Measurements from ENCODE around the gene TMEM101.
A peak's percentile ranks its signal among the peaks of the same experiment; 100 is the strongest.
"Not testable (repeated sequence)": the region's sequence is repeated elsewhere in the genome, so short reads cannot be mapped to it uniquely, and the experiment has no call there.

The TMEM101 gene

GRCh38 chr17:43998552-43998951 lies 16.2 kb downstream of the TMEM101 start:
- H2BK12ac ChIP-seq (ENCODE audit: low read length in 2 of 2) = no peak overlapping the region
- no peak overlapping the region for H2AK5ac ChIP-seq (ENCODE audit: low read length, severe bottlenecking)
- no peaks in the 10 kb centered on the region for H3K79me1 ChIP-seq (replicated peaks; ENCODE audit: low read length, poor library complexity, severe bottlenecking)
- no peak overlapping the region for H2BK15ac ChIP-seq (ENCODE audit: low read depth, poor library complexity, severe bottlenecking)
- H3K9me3 ChIP-seq (ENCODE audit: control insufficient read depth, low read length) = no peaks in the 10 kb centered on the region
- DNase-seq = no peak
- no peak overlapping the region for H2BK5ac ChIP-seq (ENCODE audit: low read depth, low read length, poor library complexity, severe bottlenecking)
- H2AFZ ChIP-seq (ENCODE audit: low read depth, low read length) = no peak overlapping the region
- H2BK120ac ChIP-seq (ENCODE audit: low read depth, low read length) = no peak overlapping the region
- no peak overlapping the region for H4K91ac ChIP-seq (ENCODE audit: low read length)
- H3K27me3 ChIP-seq (ENCODE audit: control insufficient read depth in 1 of 2, insufficient read depth in 1 of 2, low read length in 2 of 2) = peaks cover 4 to 17% of the 10 kb centered on the region in 2 experiments
- no peak overlapping the region for H3K4ac ChIP-seq (ENCODE audit: low read depth in 1 of 2, low read length in 2 of 2)
- H3K18ac ChIP-seq (ENCODE audit: low read depth in 1 of 2, low read length in 2 of 2) = no peak overlapping the region
- no peak overlapping the region for H3K4me3 ChIP-seq (ENCODE audit: insufficient read depth in 1 of 2, low read depth in 1 of 2, low read length in 2 of 2)
- H3K9ac ChIP-seq (ENCODE audit: low read length) = no peak overlapping the region
- H4K8ac ChIP-seq (ENCODE audit: low read length) = no peak overlapping the region
- H3K4me2 ChIP-seq (ENCODE audit: low read length, poor library complexity, severe bottlenecking) = no peak overlapping the region
- WGBS = 79% methylated on average over 3 of the region's 3 CpGs
- peaks cover 12% of the 10 kb centered on the region for H3K4me1 ChIP-seq (ENCODE audit: control insufficient read depth, insufficient read depth, low read depth, low read length)
- H3K36me3 ChIP-seq (ENCODE audit: control insufficient read depth in 1 of 2, insufficient read depth in 2 of 2, low read depth in 1 of 2, low read length in 2 of 2) = no peaks in the 10 kb centered on the region
- no peak overlapping the region for H3K23ac ChIP-seq (ENCODE audit: low read length in 2 of 2)
- no peak overlapping the region for H3K27ac ChIP-seq (ENCODE audit: low read length, poor library complexity, severe bottlenecking)
- no peak overlapping the region for H3K14ac ChIP-seq (ENCODE audit: low read length in 2 of 2)

- H3K23ac ChIP-seq (ENCODE audit: low read length in 2 of 2); H2AFZ ChIP-seq (ENCODE audit: low read depth, low read length); H2BK5ac ChIP-seq (ENCODE audit: low read depth, low read length, poor library complexity, severe bottlenecking); H2BK120ac ChIP-seq (ENCODE audit: low read depth, low read length); H3K36me3 ChIP-seq (ENCODE audit: control insufficient read depth in 1 of 2, insufficient read depth in 2 of 2, low read depth in 1 of 2, low read length in 2 of 2); H3K27ac ChIP-seq (ENCODE audit: low read length, poor library complexity, severe bottlenecking); H3K14ac ChIP-seq (ENCODE audit: low read length in 2 of 2); H2BK12ac ChIP-seq (ENCODE audit: low read length in 2 of 2); H4K8ac ChIP-seq (ENCODE audit: low read length); H3K18ac ChIP-seq (ENCODE audit: low read depth in 1 of 2, low read length in 2 of 2); H4K91ac ChIP-seq (ENCODE audit: low read length); H3K4me2 ChIP-seq (ENCODE audit: low read length, poor library complexity, severe bottlenecking); H3K9ac ChIP-seq (ENCODE audit: low read length); H2AK5ac ChIP-seq (ENCODE audit: low read length, severe bottlenecking); H2BK15ac ChIP-seq (ENCODE audit: low read depth, poor library complexity, severe bottlenecking); H3K4me1 ChIP-seq (ENCODE audit: control insufficient read depth, insufficient read depth, low read depth, low read length); H3K9me3 ChIP-seq (ENCODE audit: control insufficient read depth, low read length); H3K4me3 ChIP-seq (ENCODE audit: insufficient read depth in 1 of 2, low read depth in 1 of 2, low read length in 2 of 2); H3K79me1 ChIP-seq (replicated peaks; ENCODE audit: low read length, poor library complexity, severe bottlenecking); DNase-seq; H3K4ac ChIP-seq (ENCODE audit: low read depth in 1 of 2, low read length in 2 of 2): not testable (repeated sequence)
- WGBS = 85% methylated on average over 5 of the region's 5 CpGs
- peaks cover 4 to 17% of the 10 kb centered on the region in 2 experiments for H3K27me3 ChIP-seq (ENCODE audit: control insufficient read depth in 1 of 2, insufficient read depth in 1 of 2, low read length in 2 of 2)
Observed at GRCh38 chr17:43997180-43997579, 17.6 kb downstream of the TMEM101 start.

- H3K9ac ChIP-seq (ENCODE audit: low read length) = peak overlapping the region; percentile 77
- H3K14ac ChIP-seq (ENCODE audit: low read length in 2 of 2) = no peak overlapping the region
- no peaks in the 10 kb centered on the region for H3K36me3 ChIP-seq (ENCODE audit: control insufficient read depth in 1 of 2, insufficient read depth in 2 of 2, low read depth in 1 of 2, low read length in 2 of 2)
- H3K27ac ChIP-seq (ENCODE audit: low read length, poor library complexity, severe bottlenecking) = no peak overlapping the region
- H3K27me3 ChIP-seq (ENCODE audit: control insufficient read depth in 1 of 2, insufficient read depth in 1 of 2, low read length in 2 of 2) = peaks cover 4 to 17% of the 10 kb centered on the region in 2 experiments
- H2AK5ac ChIP-seq (ENCODE audit: low read length, severe bottlenecking) = no peak overlapping the region
- 35% methylated on average over 10 of the region's 12 CpGs for WGBS
- H3K18ac ChIP-seq (ENCODE audit: low read depth in 1 of 2, low read length in 2 of 2) = no peak overlapping the region
- no peak for DNase-seq
- H3K4me1 ChIP-seq (ENCODE audit: control insufficient read depth, insufficient read depth, low read depth, low read length) = peaks cover 7% of the 10 kb centered on the region
- no peak overlapping the region for H2BK120ac ChIP-seq (ENCODE audit: low read depth, low read length)
- no peak overlapping the region for H2BK5ac ChIP-seq (ENCODE audit: low read depth, low read length, poor library complexity, severe bottlenecking)
- H2BK15ac ChIP-seq (ENCODE audit: low read depth, poor library complexity, severe bottlenecking) = no peak overlapping the region
- H3K23ac ChIP-seq (ENCODE audit: low read length in 2 of 2) = no peak overlapping the region
- H2BK12ac ChIP-seq (ENCODE audit: low read length in 2 of 2) = no peak overlapping the region
- H4K8ac ChIP-seq (ENCODE audit: low read length) = no peak overlapping the region
- H3K79me1 ChIP-seq (replicated peaks; ENCODE audit: low read length, poor library complexity, severe bottlenecking) = no peaks in the 10 kb centered on the region
- H2AFZ ChIP-seq (ENCODE audit: low read depth, low read length) = no peak overlapping the region
- H4K91ac ChIP-seq (ENCODE audit: low read length) = no peak overlapping the region
- no peak overlapping the region for H3K4ac ChIP-seq (ENCODE audit: low read depth in 1 of 2, low read length in 2 of 2)
- H3K4me3 ChIP-seq (ENCODE audit: insufficient read depth in 1 of 2, low read depth in 1 of 2, low read length in 2 of 2) = peak overlapping the region in 1 of 2 experiments; percentile 75
- H3K9me3 ChIP-seq (ENCODE audit: control insufficient read depth, low read length) = no peaks in the 10 kb centered on the region
- H3K4me2 ChIP-seq (ENCODE audit: low read length, poor library complexity, severe bottlenecking) = peak overlapping the region; percentile 75
Observed at GRCh38 chr17:43995150-43995471, 19.7 kb downstream of the TMEM101 start.

GRCh38 chr17:43994272-43995149 lies 20.3 kb downstream of the TMEM101 start:
- DNase-seq = peak; percentile 66
- H2BK120ac ChIP-seq (ENCODE audit: low read depth, low read length) = no peak overlapping the region
- no peaks in the 10 kb centered on the region for H3K79me1 ChIP-seq (replicated peaks; ENCODE audit: low read length, poor library complexity, severe bottlenecking)
- H3K27me3 ChIP-seq (ENCODE audit: control insufficient read depth in 1 of 2, insufficient read depth in 1 of 2, low read length in 2 of 2) = peaks cover 4 to 17% of the 10 kb centered on the region in 2 experiments
- H3K18ac ChIP-seq (ENCODE audit: low read depth in 1 of 2, low read length in 2 of 2) = peak overlapping the region in 1 of 2 experiments; percentile 48
- peak overlapping the region; percentile 92 for H2AFZ ChIP-seq (ENCODE audit: low read depth, low read length)
- no peak overlapping the region for H3K27ac ChIP-seq (ENCODE audit: low read length, poor library complexity, severe bottlenecking)
- peak overlapping the region; percentile 42 for H4K8ac ChIP-seq (ENCODE audit: low read length)
- H2BK5ac ChIP-seq (ENCODE audit: low read depth, low read length, poor library complexity, severe bottlenecking) = no peak overlapping the region
- H3K4me3 ChIP-seq (ENCODE audit: insufficient read depth in 1 of 2, low read depth in 1 of 2, low read length in 2 of 2) = peak overlapping the region; percentile 22 to 75
- no peak overlapping the region for H2BK15ac ChIP-seq (ENCODE audit: low read depth, poor library complexity, severe bottlenecking)
- WGBS = 11% methylated on average over 50 of the region's 52 CpGs
- peak overlapping the region in 1 of 2 experiments; percentile 41 for H3K4ac ChIP-seq (ENCODE audit: low read depth in 1 of 2, low read length in 2 of 2)
- peak overlapping the region; percentile 75 for H3K4me2 ChIP-seq (ENCODE audit: low read length, poor library complexity, severe bottlenecking)
- H2AK5ac ChIP-seq (ENCODE audit: low read length, severe bottlenecking) = no peak overlapping the region
- H3K4me1 ChIP-seq (ENCODE audit: control insufficient read depth, insufficient read depth, low read depth, low read length) = peaks cover 7% of the 10 kb centered on the region
- H3K23ac ChIP-seq (ENCODE audit: low read length in 2 of 2) = no peak overlapping the region
- H3K9me3 ChIP-seq (ENCODE audit: control insufficient read depth, low read length) = no peaks in the 10 kb centered on the region
- peak overlapping the region in 1 of 2 experiments; percentile 48 for H3K14ac ChIP-seq (ENCODE audit: low read length in 2 of 2)
- no peaks in the 10 kb centered on the region for H3K36me3 ChIP-seq (ENCODE audit: control insufficient read depth in 1 of 2, insufficient read depth in 2 of 2, low read depth in 1 of 2, low read length in 2 of 2)
- H3K9ac ChIP-seq (ENCODE audit: low read length) = peak overlapping the region; percentile 77
- H4K91ac ChIP-seq (ENCODE audit: low read length) = no peak overlapping the region
- H2BK12ac ChIP-seq (ENCODE audit: low read length in 2 of 2) = peak overlapping the region in 1 of 2 experiments; percentile 71
